Ammon's horn (tissue), 1 donor: ENCODE data around the gene CUX1.
"Not testable (repeated sequence)": the region's sequence is repeated elsewhere in the genome, so short reads cannot be mapped to it uniquely, and the experiment has no call there.

Experiments
- DNase-seq: peaks from one replicate; pipeline ENCODE4 v3.0.0-alpha.2; 2016; ENCODE audit warnings: low spot score

CUX1 gene

GRCh38 chr7:101795461-101795860, 22.0 kb upstream of the CUX1 start:
- no peak for DNase-seq

DNA sequence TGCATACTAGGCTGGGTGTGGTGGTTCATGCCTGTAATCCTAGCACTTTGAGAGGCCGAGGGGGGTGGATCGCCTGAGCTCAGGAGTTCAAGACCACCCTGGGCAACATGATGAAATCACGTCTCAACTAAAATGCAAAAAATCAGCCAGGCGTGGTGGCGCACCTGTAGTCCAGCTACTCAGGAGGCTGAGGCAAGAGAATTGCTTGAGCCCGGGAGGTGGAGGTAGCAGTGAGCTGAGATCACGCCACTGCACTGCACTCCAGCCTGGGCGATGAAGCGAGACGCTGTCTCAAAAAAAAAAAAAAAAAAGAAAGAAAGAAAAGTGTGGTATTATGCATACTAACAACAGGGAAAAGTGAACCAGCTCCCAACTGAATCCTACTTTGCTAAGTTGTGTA, 19.3 kb upstream of the CUX1 start:
- DNase-seq: not testable (repeated sequence)

GRCh38 chr7:101803203-101804087, 14.0 kb upstream of the CUX1 start:
- DNase-seq: no peak

GRCh38 chr7:101804088-101804963, 13.1 kb upstream of the CUX1 start:
- no peak for DNase-seq

DNA sequence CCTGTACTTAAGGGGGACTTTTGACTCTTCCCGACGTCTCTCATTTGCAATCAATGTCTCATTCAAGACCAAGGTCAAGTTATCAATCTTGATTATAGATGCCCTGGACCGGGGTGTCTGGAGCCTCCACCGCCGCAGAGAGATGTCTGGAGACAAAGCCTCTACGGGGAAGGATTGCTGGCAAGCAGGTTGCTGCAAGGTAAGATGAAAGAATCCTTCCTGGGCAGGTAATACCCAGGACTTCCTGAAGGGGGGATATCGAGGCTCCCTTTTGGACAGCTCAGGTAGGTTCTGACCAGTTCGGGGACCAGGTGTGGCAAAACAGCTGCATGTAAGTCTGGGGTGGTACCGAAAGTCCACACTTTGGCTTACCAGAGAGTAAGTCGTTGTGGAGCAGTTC, 12.5 kb upstream of the CUX1 start:
- DNase-seq: no peak

DNA sequence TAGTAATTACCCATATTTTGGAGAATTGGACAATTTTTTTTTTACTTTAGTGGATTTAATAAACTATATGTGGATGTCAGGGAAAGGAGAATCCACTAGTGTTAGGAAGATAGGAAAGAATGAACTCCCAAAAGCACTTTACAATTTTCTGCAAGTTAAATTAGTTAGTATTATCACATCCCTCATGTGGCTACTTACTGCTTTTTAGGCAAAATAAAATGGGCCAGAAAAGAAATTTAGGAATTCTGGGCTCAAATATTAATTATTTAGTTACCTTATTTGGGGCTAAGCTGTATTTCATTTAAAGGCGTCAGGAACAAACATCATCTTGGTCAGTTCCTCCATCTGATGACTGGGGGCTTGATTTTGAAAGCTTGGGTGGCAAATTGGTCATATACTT, 4.8 kb upstream of the CUX1 start:
- no peak for DNase-seq

- no peak for DNase-seq
Observed at GRCh38 chr7:101813402-101814019, 3.9 kb upstream of the CUX1 start.

- DNase-seq: peak; percentile 40
Observed at GRCh38 chr7:101814081-101814990, 3.1 kb upstream of the CUX1 start.

DNA sequence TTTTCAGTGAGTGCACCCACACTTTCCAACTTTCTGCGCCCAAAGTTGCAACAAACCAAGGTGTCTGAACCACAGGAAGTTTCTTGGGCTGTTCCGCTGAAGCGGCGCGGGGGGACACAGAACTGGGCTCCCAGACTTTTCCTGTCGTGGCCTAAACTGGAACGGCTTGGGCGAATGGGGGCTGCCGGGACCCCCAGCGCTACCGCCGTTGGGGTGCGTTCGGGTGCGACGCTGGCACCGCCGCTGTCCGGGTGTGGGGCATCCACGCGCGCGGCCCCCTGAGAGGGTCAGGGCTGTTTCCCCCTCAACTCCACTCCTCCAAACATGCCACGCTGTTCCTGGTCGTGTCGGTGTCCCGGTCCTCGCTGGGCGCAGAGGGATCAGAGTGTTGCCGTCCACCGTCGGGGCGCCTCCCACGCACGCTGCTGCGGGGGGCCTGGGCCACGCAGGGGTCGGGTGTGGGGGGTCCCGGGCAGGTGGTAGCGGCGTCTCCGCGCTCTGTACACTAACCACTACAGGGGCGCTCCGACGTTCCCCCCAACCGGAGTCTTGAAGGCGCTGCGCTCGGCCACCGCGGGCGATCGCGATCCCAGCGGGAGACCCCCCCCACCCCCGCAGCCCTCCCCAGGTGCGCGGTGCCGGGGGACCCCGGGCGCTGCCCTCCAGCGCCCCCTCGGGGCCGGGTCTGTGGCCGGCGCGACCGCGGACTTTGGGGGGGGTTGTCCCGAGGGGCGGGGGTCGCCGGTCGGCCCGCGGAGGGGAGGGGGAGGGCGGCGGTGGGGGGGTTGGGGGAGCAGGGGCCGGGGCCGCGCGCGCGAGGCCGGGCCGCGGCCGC, 2.2 kb upstream of the CUX1 start:
- peak; percentile 12 for DNase-seq

- peak; percentile 74 for DNase-seq
Observed at GRCh38 chr7:101815826-101816594, 1.4 kb upstream of the CUX1 start.

DNA sequence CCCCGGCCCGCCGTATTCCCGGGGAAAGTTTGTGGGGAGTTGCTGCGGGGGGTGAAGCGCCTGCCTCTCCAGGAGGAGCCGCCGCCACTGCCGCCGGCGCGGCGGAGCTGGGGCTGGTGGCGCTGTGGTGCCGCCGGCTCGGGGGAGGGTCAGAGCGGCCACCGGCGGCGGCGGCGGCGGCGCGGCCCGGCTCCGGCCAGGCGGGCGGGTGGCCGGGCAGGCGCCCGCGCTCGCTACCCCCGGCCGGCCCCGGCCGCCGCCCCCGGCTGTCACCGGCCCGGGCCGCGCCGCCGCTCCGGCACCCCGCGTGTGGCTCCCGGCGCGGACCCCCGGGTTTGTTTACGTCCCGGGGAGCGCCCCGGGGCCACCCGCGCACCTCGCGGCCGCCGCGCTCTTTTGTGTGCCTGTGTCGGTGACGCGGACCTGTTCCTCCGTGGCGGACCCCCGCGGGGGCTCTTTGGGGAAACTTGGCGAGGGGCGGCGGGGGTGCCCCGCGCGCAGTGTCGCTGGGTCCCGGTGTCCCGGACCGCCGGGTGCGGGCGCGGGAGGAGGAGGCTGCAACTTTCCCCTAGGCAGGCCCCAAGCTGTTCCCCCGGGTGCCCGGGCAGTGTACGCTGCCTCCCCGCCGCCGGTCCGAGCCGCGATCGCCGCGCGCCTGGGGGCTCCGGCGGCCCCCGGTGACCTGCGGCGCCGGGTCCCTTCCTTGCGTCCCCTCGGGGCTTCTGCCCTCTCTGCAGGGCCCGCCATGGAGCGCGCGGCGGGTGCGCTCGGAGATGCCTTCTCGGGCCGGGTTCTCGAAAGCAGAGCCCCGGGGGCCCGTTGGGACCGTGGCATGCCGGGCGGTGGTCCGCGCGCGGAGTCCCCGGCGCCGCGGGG, 593 bp upstream of the CUX1 start:
- DNase-seq: peak; percentile 54

GRCh38 chr7:101818287-101819071, 1.1 kb downstream of the CUX1 start:
- no peak for DNase-seq

GRCh38 chr7:101819183-101819582, 1.8 kb downstream of the CUX1 start:
- DNase-seq: no peak

DNA sequence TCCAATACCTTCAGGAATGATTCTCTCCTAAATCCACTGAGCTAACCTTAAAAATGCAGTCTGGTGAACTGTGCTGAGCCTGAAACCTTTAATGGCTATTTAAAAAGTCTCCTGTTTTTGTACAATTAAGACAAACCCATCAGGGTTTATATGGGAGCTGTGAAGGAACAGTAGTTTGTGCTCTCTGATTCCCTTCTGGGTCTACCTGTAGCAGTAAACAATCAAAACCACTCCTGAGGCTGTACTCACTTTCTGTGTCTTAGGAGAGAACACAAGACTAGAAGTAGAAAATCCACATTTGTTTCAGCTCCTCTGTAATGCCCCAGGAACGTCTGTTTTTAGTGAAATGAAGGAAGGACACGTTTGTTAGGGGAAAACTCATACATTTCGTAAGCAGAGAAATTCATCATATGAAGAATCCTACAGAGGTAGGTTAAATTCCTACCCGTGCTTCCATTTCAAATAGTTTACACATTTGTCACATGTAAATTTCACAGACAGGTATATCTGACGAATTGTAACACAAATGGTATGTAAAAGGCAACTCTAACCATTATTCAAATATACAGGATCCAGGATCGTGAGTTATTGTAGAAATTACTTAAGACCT, 2.6 kb downstream of the CUX1 start:
- DNase-seq: no peak

DNA sequence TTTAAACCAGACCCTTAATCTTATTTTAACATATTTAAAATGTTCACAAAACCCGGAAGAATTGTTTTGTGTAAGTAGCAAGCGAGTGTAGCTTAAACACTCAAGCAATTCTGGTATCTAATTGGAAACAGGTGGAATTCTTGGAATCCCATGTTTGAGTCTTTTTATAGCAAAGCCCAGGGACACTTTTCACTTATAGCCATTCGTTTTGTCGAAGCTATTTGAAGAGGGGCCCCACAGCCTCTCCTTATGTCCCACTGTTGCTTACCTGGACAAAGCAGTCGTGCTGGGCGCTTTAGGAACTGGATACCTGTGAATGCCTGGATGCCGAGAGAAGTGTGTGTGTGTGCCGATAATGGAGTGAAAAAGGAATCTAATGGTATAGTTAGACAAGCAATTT, 3.3 kb downstream of the CUX1 start:
- no peak for DNase-seq

GRCh38 chr7:101822632-101823031, 5.2 kb downstream of the CUX1 start:
- DNase-seq: not testable (repeated sequence)

DNA sequence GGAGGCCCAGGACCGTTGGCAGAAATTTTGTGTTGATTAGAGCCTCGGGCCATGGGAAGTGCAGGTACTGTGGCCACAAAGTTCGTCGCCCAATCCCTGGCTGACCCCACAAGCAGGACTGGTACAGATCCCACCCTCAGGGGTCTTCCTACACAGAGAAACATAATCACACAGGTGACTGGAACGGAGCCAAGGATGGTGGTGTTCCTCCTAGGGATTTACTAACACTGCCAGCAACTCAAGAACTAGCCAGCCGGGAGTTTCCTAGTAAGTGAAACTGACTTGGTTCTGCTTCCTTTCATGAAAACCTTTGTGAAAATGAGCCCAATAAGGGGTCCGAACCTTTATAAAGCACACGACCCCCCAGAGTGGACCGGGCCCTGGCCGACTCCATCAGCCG, 5.7 kb downstream of the CUX1 start:
- DNase-seq: no peak

GRCh38 chr7:101823596-101823995, 6.2 kb downstream of the CUX1 start:
- DNase-seq: no peak
